Endothelial cell of umbilical vein (primary cell): ENCODE data around the gene CCNC. TPM values are rescaled to one million over a fixed set of nuclear protein-coding genes. Genes with fewer than 3 reads are reported as not detected.

Experiments
- BruUV-seq: library from RNA; stranded (reverse); fragments of 400-500 nt; replicated peaks from 2 replicates; lab custom pipeline; 2021; lab: Mats Ljungman, UMichigan
- CTCF ChIA-PET: fragments of 300-600, 350-600 bp; sonication (Branson Sonifier 250); formaldehyde crosslinking; loops from one replicate; lab custom pipeline; 2021; ENCODE audit warnings: antibody characterized with exemption, inconsistent platforms; lab: Charles Lee
- POLR2A ChIA-PET: fragments of 300-600, 350-600 bp; sonication (Branson Sonifier 250); formaldehyde crosslinking; loops from one replicate; lab custom pipeline; 2021; ENCODE audit warnings: antibody characterized with exemption, inconsistent platforms; lab: Charles Lee
- DNase-seq: peaks from one replicate; pipeline ENCODE4 v3.0.0-alpha.2; 2011; ENCODE audit warnings: low read depth, low spot score
- FAIRE-seq: peaks from 2 replicates; lab custom pipeline; 2011; peaks lifted over from hg19 to GRCh38; lab: Jason Lieb, UNC
- H2AFZ ChIP-seq: 2 replicates; pipeline ENCODE4 v1.6.0; 2012; ENCODE audit warnings: low read depth, low read length, control low read depth, inconsistent platforms
- H3K27ac ChIP-seq: 2 replicates; pipeline ENCODE4 v1.5.1; 2011; ENCODE audit warnings: low read depth, mild to moderate bottlenecking, control low read depth, low read length, moderate library complexity; ENCODE audit not compliant: insufficient read depth
- H3K27me3 ChIP-seq, 2 experiments: 2 replicates each; pipeline versions ENCODE4 v1.6.0 to v1.6.1; 2011; ENCODE audit warnings: low read length in 2 of 2, mixed read lengths in 1 of 2; ENCODE audit not compliant: control insufficient read depth in 2 of 2, insufficient read depth in 2 of 2
- H3K36me3 ChIP-seq, 2 experiments: 2 replicates in 1 of 2; 3 replicates in 1 of 2; pipeline ENCODE4 v1.5.1; 2011; ENCODE audit warnings: low read length in 2 of 2, mild to moderate bottlenecking in 1 of 2, moderate library complexity in 1 of 2; ENCODE audit not compliant: control insufficient read depth in 2 of 2, insufficient read depth in 2 of 2; ENCODE audit errors: extremely low read depth in 1 of 2
- H3K4me1 ChIP-seq: 3 replicates; pipeline ENCODE4 v1.5.1; 2011; ENCODE audit warnings: mild to moderate bottlenecking, low read length; ENCODE audit not compliant: control insufficient read depth, insufficient read depth; ENCODE audit errors: extremely low read depth
- H3K4me2 ChIP-seq: 2 replicates; pipeline ENCODE4 v1.6.1; 2011; ENCODE audit warnings: low read length, control low read depth, mixed read lengths; ENCODE audit not compliant: insufficient read depth
- H3K4me3 ChIP-seq, 3 experiments: fragments of 200-600 bp in 1 of 3; sonication (generic), shearing (Covaris generic) in 1 of 3; replicated peaks in 1 of 3; 2 replicates each; pipeline ENCODE4 v1.5.1; 2011 to 2016; ENCODE audit warnings: control low read depth in 3 of 3, low read length in 3 of 3, mild to moderate bottlenecking in 2 of 3, inconsistent platforms in 1 of 3, low read depth in 1 of 3, moderate library complexity in 1 of 3; ENCODE audit not compliant: insufficient read depth in 1 of 3
- H3K79me2 ChIP-seq: 2 replicates; pipeline ENCODE4 v1.6.0; 2012; ENCODE audit warnings: low read length, inconsistent platforms; ENCODE audit not compliant: control insufficient read depth, insufficient read depth
- H3K9ac ChIP-seq: replicated peaks from 2 replicates; pipeline ENCODE3; 2011; ENCODE audit warnings: low read length, control low read depth; ENCODE audit not compliant: insufficient read depth; ENCODE audit errors: extremely low read depth
- H3K9me1 ChIP-seq: replicated peaks from 3 replicates; pipeline ENCODE4 v1.6.0; 2011; ENCODE audit warnings: mild to moderate bottlenecking, low read length; ENCODE audit not compliant: control insufficient read depth, insufficient read depth; ENCODE audit errors: extremely low read depth
- H3K9me3 ChIP-seq: replicated peaks from 2 replicates; pipeline ENCODE4 v1.5.1; 2012; ENCODE audit warnings: low read length, inconsistent platforms; ENCODE audit not compliant: control insufficient read depth, insufficient read depth
- H4K20me1 ChIP-seq: replicated peaks from 2 replicates; pipeline ENCODE3; 2011; ENCODE audit warnings: mild to moderate bottlenecking, low read length; ENCODE audit not compliant: control insufficient read depth, insufficient read depth; ENCODE audit errors: extremely low read depth
- CTCF ChIP-seq, 2 donors: IDR thresholded peaks; 1 replicate in 1 of 2; 2 replicates in 1 of 2; pipeline ENCODE4 v1.5.1; 2011; ENCODE audit warnings: low read length in 2 of 2, mild to moderate bottlenecking in 2 of 2, moderate library complexity in 2 of 2, control low read depth in 1 of 2, inconsistent platforms in 1 of 2, low read depth in 1 of 2; ENCODE audit not compliant: insufficient read depth in 1 of 2; ENCODE audit errors: extremely low read depth in 1 of 2
- EZH2 ChIP-seq: IDR thresholded peaks from 2 replicates; pipeline ENCODE4 v1.6.1; 2012; ENCODE audit warnings: borderline replicate concordance, low read depth, mild to moderate bottlenecking, moderate library complexity, low read length, inconsistent platforms; ENCODE audit not compliant: severe bottlenecking
- FOS ChIP-seq: IDR thresholded peaks from 2 replicates; pipeline ENCODE4 v1.6.1; 2011; ENCODE audit warnings: mild to moderate bottlenecking, low read length, moderate library complexity, borderline replicate concordance; ENCODE audit not compliant: insufficient read depth
- GATA2 ChIP-seq: IDR thresholded peaks from 2 replicates; pipeline ENCODE4 v1.7.0; 2011; ENCODE audit warnings: low read depth, mild to moderate bottlenecking, moderate library complexity, mixed read lengths, low read length; ENCODE audit not compliant: insufficient read length, insufficient read depth
- POLR2AphosphoS5 ChIP-seq: IDR thresholded peaks from 2 replicates; pipeline ENCODE4 v1.6.1; 2012; ENCODE audit warnings: low read depth, mild to moderate bottlenecking, control low read depth, low read length, moderate library complexity; ENCODE audit not compliant: insufficient read depth
- dilution Hi-C: fragments of 300-500 bp; cut with MboI; formaldehyde crosslinking; loops from one replicate; pipeline ENCODE4 v1.15.0; 2019; ENCODE audit warnings: low sequenced_read_pairs; ENCODE audit not compliant: extremely low pct_ligation_motif_present
- intact Hi-C: fragments of 100-400 bp; cut with micrococcal nuclease; formaldehyde crosslinking; loops from one replicate; pipeline ENCODE4 v1.10.0; 2022
- polyA plus RNA-seq, 4 experiments: library from polyadenylated mRNA; depleted of rRNA in 3 of 4; stranded (reverse) in 3 of 4; unstranded in 1 of 4; fragments of >200 nt; gene quantifications; 2 replicates each; pipeline versions ENCODE4 v1.2.1 to v1.2.3, GENCODE V29; 2011 to 2012; ENCODE audit warnings: missing spikeins in 1 of 4
- total RNA-seq: library from RNA; stranded (reverse); gene quantifications from 2 replicates; pipeline ENCODE4 v1.2.3, GENCODE V29; 2021

Gene CCNC
- total and polyA plus RNA-seq, 2 donors (not counting 3 experiments of a cell fraction or from before 2014, with no cell fraction given): 18.2 to 53.5 TPM

GRCh38 chr6:99613705-99614429 is 45.4 kb upstream of the CCNC start:
- Histone ChIP-seq H3K9me1 (no peaks in the 10 kb centered on the region), H2AFZ (peak overlapping the region; percentile 15), H3K4me2 (peak overlapping the region; percentile 34), H3K9ac (no peak overlapping the region), H3K4me1 (peaks cover 6% of the 10 kb centered on the region), H3K36me3 (no peaks in the 10 kb centered on the region), H3K79me2 (no peaks in the 10 kb centered on the region), H4K20me1 (no peaks in the 10 kb centered on the region), H3K9me3 (no peaks in the 10 kb centered on the region), H3K4me3 (peak overlapping the region in 1 of 3 experiments; percentile 23), H3K27ac (no peak overlapping the region), H3K27me3 (peaks cover 70 to 98% of the 10 kb centered on the region in 2 experiments)
- intact Hi-C loops: loop anchor here (2.0 kb wide), 2 partner anchors 93 to 145 kb away; no protein-coding TSS in a partner anchor
- TF ChIP-seq EZH2 (peak; percentile 88), FOS (no peak), POLR2AphosphoS5 (no peak)
- ChIA-PET POLR2A (no interaction called here), CTCF (interaction anchor here (0.6 to 1.7 kb wide), 4 partner anchors 9 to 146 kb away, joined by 3 to 7 read pairs (median 5); no protein-coding TSS in a partner anchor)
- dilution Hi-C loops: no loop called here
- no peak for FAIRE-seq
- BruUV-seq: no TSS peak
- no peak for DNase-seq

- H3K27me3 ChIP-seq: peaks cover 72 to 98% of the 10 kb centered on the region in 2 experiments
- peaks cover 6% of the 10 kb centered on the region for H3K4me1 ChIP-seq
- DNase-seq: no peak
- H3K79me2 ChIP-seq: no peaks in the 10 kb centered on the region
- H3K9me3 ChIP-seq: no peaks in the 10 kb centered on the region
- peak overlapping the region; percentile 33 for H3K4me2 ChIP-seq
- dilution Hi-C loops: no loop called here
- POLR2A ChIA-PET: no interaction called here
- H3K27ac ChIP-seq: no peak overlapping the region
- peak overlapping the region in 1 of 3 experiments; percentile 23 for H3K4me3 ChIP-seq
- no TSS peak for BruUV-seq
- no peak overlapping the region for H3K9ac ChIP-seq
- intact Hi-C loops: loop anchor here (2.0 kb wide), 1 partner anchor 93 kb away; no protein-coding TSS in a partner anchor
- TF ChIP-seq CTCF (IDR thresholded peaks at IDR 0.05; ENCODE audit: extremely low read depth in 1 of 2, insufficient read depth in 1 of 2, low read depth in 1 of 2, low read length in 2 of 2) (peak; percentile 26 to 76), GATA2 (no peak)
- no peak for FAIRE-seq
- no peaks in the 10 kb centered on the region for H3K9me1 ChIP-seq
- CTCF ChIA-PET: interaction anchor here (0.8 to 1.7 kb wide), 3 partner anchors 9 to 146 kb away, joined by 3 to 7 read pairs (median 7); no protein-coding TSS in a partner anchor
- no peaks in the 10 kb centered on the region for H4K20me1 ChIP-seq
- peak overlapping the region; percentile 78 for H2AFZ ChIP-seq
- no peaks in the 10 kb centered on the region for H3K36me3 ChIP-seq
Observed at GRCh38 chr6:99613409-99613704, 44.9 kb upstream of the CCNC start.
